GM21737 (cell line): Measurements from ENCODE around the gene NR1H4.
"Not testable (repeated sequence)": the region's sequence is repeated elsewhere in the genome, so short reads cannot be mapped to it uniquely, and the experiment has no call there.

Source experiments
- ATAC-seq: cut with Tn5 transposase; IDR thresholded peaks from one replicate; pipeline ENCODE4 v1.9.1; 2021; ENCODE audit warnings: mild to moderate bottlenecking, moderate library complexity; ENCODE audit not compliant: unreplicated experiment

NR1H4 gene

DNA sequence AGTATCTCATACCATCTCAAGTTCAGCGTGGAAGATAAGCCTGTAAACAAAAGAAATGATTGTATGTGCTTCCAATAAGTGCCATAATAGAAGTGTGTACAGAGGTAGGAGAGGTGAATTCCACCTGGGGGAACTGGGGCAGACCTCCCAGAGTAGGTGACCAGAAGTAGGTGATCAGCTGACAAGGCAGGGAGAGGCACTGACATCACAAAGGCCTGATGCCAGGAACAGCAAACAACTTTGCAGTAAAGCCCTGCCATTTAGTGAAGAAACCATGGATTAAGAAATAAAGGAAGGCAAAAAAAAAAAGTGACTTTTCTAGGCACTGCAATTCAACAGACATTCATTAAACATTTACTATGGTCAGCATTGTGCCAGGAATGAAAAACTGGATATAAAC, 31.1 kb downstream of the NR1H4 start:
- no peak for ATAC-seq

DNA sequence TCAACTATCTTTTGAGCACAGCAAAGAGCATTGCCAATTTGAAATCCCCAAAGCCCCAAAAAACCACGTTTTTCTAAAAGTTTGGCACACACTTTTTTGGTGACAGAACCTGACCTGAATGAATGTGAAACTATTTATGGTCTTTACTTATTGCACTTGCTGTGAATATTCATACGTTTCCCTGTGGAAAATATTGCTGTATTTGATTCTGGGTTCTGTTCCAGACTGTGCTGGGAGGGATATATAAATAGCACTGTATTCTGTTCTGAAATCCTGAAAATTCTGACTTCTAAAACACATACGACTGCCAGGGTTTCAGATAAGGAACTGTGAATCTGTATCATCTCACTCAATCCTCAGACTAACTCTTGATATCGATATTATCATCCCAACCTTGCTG, 35.1 kb downstream of the NR1H4 start:
- ATAC-seq = no peak

DNA sequence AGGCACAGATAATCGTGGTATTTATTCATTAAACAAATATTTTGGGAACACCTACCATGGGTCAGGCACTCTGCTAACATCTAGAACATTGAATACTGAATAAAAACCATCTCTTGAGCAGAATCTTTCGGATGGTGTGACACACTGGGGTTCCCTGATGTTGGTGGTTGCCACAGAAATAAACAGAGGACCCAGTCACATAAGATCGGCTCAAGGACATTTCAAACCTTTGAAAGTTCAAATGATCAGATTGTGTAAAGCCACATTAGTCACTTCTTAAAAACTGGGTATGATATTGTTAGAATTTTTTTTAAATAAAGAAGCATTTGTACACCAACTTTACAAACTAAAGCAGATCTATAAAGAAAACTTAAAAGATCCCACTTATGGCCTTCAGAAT, 39.0 kb downstream of the NR1H4 start:
- ATAC-seq = no peak

DNA sequence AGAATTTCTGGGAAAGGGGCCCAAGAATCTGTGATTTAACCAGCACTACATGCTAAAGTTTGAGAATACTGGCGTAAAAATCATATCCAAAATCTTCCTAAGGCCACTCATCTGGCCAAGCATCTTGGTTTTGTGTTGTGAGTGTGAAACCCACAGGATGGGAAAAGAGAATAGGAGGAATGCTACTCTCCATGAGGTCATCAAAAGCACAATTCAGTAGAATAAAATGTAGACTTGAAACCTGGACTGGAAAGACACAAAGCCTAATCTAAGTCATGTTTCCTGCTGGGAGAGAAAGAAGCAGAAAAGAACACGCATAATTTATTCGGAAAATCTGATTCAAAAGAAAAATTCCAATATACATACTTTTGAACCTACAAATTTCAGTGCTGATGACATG, 42.3 kb downstream of the NR1H4 start:
- ATAC-seq = no peak

DNA sequence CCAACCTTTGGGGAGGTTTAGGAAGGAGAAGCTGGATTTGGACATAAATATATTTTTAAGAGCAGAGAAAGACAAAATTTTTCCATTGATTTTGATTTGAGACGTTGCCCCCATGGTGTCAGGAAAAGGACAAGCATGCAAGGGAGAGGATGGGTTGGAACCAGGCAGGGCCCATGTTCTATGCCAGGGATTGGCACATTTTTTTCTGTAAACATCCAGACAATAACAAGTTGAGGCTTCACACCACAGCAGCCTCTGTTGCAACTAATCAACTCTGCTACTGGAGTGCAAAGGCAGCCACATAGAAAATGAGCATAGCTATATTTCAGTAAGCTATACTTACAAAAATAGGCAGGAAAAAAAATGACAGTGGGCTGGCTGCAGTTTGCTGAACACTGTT, 44.7 kb downstream of the NR1H4 start:
- no peak for ATAC-seq

DNA sequence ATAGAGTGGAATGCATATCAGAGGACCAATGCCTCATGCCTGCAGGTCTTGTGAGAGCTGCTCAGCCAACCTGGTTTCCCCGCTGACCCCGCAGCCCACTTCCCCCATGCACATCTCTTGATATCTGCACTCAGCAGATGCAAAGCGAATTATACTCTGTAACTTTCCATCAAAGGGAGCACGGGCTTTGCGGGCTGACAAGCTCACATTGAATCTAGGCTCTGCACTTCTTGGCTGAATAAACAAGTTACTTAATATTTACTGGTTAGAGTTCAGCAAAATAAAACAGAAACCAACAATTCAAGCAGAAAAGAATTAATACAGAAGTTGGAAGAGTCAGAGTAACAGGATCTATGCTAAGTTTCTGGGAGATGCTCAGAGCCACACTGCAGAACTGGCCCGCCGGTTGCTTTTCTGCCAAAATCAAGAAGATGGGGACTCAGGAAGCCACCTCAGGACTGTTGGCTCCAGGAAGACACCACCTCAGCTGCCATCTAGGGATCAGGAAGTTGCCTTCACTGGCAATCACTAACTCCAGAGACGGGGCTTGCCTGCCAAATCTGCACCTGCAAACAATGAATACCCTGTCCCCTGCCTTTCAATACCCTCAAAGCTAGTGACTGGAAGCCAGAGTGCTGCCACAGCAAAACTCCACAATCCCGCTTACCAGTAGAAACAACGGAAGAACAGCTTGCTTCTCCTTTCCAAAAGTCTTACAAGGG, 46.5 kb downstream of the NR1H4 start:
- no peak for ATAC-seq

DNA sequence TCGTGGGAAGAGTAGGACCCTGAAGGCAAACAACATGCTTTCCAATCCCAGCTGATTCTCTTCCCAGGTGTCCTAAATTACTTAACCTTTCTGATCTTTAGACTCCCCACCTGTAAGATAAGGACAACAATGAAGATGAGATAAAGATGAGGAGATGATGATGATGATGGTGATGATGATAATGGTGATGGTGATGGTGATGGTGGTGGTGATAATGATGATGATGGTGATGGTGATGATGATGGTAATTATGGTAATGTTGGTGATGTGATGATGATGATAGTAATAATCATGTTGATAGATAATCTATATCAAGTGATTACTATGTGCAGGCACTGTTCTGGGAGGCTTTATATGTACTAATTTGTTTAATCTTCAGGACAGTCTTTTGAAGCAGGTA, 48.3 kb downstream of the NR1H4 start:
- no peak for ATAC-seq

DNA sequence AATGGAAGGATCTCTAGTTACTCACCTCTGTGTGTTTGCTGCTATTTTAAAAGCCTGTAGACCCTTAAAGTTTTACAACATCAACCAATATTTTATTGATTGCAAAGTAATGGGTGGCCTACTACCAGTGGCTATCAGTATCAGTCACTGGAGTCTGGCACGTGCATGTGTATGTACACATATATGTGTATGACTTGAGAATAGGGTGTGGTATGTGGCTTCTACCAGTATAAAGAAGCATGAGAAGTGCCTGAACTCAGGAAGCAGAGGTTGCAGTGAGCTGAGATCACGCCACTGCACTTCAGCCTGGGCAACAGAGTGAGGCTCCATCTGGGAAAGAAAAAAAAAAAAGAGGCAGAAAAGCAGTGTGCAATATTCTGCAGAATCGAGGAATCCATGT, 54.4 kb downstream of the NR1H4 start:
- no peak for ATAC-seq

DNA sequence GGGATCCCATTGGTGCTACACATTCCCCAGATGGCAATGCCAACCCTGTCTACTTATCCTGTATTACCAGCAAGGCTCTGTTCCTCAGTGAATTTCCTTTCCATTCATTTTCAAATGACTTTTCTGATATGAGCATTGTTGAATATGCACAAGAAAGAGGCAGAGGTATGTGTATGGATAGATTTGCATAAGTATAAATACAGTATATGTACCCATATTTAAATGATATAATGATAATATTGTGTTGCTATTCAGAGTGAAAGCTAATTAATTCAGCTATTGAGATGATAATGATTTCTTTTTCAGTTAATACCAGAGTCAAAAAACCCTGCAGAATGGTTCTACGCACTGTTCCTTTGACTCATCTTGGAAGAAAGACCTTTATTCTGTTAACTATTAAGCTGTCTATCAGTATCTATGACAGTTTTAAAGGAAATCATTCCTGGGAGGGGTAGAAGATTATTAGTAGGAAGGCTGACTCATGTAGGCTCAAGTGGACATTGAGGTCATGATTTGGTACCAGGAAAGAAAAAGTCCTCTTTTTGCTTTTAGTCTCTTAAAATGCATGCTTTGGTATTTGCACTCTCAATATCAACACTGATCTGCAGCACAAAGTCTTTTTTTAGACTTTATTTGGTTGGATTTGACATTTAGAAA, 54.9 kb downstream of the NR1H4 start:
- ATAC-seq = no peak

DNA sequence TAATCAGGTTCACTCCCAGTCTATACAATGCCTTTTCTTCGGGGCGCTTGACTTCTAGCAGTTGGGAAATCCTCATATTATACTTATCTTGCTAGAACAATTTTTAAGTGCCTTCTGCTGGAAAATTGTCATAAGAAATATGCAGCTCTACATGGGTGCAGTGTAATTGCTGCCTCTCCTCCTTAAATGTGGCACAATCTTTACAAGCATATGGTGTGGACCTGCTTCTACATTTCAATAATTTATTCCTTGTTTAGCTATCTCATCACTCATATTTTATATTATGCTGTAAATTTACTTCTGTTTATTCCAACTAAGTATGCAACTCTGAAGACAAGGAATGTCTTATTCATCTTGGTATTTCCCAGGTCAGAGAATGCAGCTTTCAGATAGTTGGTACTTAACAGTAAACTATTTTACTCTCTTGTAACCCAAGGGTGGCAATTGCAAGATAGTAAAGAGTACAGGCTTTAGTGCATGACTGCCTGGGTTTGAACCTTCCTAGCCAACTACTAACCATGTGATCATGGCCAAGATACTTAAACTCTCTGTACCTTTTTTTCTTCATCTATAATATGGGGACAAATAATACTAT, 56.2 kb downstream of the NR1H4 start:
- ATAC-seq = no peak

DNA sequence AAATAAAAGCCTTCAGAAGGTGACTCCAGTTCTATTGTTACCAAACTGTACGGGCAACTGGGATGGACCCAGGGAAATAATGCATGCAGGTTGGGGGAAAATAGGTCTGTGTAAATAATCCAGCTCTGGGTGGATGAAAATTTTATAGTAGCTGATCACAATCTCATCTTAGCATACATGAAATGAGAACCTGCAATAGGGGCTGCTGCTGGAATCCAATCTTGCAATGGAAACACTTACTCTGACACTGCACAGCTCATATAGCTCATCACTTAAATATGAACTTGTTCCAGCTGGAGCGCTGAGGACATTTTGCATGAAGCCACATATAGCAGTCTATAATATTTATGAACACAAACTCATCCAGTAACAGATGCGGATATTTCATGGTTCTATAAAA, 59.7 kb downstream of the NR1H4 start:
- ATAC-seq = no peak

DNA sequence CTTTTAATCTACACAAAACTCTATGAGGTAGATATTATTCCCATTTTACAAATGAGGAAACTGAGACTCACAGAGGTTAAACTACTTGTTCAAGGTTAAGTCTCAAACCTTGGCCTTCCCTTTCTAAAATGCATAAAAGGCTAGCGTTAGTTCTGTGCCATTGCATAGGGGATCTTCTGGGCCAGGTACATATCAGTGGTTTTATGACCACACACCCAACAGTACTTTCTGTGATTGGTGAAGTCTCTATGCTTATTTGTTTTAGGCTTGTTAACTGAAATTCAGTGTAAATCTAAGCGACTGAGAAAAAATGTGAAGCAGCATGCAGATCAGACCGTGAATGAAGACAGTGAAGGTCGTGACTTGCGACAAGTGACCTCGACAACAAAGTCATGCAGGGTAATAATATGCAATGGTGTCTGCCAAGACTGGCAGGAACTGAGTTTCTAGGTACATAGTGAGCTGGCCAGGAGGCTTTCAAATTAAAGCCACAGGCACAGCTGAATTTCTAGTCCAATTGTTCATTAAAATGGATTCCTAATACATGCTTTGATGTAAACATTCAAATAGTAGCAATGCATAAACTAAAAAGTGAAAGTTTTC, 61.1 kb downstream of the NR1H4 start:
- ATAC-seq = no peak

DNA sequence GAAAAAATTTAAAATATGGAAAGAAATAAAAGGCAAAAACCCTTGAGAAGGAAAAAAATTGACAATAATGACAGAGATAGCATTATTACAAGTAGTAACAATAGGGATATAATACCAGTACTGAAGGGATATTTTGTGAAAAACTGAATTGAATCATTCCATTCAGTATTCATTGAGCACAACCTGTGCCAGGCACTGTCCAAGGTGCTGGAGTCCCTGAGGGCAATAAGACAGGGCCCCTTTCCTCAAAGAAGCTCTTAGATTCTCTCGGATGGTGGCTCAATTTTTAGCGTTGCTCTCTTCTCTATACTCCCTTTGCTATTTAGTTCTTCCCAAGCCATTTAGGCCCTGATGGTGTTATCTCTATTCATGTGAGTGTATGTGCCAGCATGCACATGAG, 65.5 kb downstream of the NR1H4 start:
- ATAC-seq = no peak

DNA sequence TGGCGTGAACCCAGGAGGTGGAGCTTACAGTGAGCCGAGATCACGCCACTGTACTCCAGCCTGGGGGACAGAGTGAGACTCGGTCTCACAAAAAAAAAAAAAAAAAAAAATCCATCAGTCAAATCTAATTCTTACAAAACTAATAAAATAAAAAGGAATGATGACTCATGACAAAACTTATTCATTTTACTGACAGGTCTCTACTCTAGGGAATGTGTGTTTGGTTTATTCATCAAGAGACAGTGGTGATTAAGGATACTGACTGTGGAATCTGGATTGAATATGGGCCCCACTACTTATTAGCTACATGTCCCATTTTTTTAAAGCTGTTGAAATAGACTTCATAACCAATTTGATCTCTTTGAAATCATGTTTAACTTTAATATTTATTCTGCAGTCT, 70.5 kb downstream of the NR1H4 start:
- no peak for ATAC-seq

DNA sequence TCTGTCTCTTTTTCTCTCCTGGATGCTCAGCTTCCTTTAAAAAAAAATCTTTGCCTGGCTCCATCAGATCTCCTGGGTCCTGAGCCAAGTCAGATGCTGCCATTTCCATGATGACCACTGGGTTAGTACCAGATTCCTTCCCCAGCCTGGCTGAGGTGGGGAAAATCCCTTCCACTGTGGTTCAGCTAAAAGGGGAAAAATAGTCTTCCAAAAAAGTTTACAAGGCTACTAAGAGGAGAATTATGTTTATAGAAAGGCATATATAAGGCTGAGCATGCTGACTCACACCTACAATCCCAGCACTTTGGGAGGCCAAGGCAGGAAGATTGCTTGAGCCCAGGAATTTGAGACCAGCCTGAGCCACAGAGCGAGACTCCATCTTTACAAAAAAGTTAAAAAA, 71.4 kb downstream of the NR1H4 start:
- no peak for ATAC-seq

DNA sequence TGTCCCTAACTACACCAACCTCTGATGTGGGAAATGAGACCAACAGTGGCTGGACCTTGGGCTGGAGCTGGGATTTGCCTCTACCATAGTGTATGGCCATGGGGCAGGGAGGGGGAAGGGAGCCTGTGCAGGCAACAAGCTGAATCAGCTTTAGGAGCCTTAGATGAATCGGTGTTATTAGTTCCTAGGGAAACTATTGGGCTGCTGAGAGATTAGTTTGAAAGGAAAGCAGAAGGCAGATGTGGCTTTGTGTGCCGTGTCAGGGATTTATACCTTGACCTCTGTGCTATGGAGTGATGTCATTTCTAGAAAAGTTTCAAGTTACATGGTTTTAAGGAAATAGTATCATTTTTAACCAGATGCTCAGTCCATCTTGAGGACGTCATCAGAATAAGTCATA, 80.3 kb downstream of the NR1H4 start:
- ATAC-seq = no peak

DNA sequence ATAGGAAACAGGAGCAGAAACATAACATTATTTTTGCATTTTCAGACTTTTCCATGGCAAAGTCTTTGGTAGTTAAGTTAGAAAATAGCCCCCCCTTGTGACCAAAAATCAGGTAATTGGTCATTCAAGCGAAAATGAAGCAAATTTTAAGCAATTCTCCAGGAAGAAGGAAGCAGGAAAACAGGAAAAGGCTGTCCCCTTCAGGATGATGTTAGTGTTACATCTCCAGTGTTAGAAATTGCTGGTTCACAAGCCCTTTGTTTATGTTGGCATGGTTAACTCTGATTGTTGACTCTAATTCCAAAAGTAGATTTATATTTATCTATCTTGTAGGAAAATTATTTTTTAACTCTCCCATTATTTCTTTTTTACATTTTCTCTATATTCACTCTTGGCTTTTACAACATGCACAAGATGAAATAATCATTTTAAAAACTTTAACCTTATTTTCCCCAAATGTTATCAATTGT, 81.0 kb downstream of the NR1H4 start:
- no peak for ATAC-seq

DNA sequence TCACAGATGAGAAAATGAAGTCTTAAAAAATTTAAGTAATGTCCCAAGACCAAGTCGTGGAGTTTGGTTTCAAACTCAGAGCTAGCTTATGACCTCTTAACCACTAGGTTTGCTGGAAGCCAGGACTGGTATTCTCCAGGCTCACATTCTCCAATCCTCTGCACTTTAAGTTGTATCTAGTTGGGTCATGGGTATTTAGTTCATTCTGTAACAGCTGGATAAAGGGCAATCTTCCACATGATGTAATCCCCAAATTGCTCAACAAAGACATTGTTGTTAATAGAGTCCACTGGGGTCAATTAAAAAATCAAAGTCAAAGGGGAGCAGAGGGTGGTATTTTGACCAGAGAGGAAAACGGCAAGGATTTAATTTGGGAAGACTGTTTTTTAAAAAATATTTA, 82.1 kb downstream of the NR1H4 start:
- no peak for ATAC-seq

DNA sequence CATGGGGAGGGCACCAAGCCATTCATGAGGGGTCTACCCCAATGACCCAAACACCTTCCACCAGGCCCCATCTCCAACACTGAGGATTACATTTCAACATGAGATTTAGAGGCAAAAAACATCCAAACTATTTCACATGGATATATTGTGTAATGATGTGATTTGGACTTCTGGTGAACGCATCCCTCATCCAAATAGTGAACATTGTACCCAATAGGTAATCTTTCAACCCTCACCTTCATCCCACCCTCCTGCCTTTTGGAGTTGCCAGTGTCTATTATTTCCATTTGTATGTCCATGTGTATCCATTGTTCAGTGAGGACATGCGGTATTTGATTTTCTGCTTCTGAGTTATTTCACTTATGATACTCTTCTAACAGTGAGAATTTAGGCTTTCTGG, 83.7 kb downstream of the NR1H4 start:
- ATAC-seq = no peak

DNA sequence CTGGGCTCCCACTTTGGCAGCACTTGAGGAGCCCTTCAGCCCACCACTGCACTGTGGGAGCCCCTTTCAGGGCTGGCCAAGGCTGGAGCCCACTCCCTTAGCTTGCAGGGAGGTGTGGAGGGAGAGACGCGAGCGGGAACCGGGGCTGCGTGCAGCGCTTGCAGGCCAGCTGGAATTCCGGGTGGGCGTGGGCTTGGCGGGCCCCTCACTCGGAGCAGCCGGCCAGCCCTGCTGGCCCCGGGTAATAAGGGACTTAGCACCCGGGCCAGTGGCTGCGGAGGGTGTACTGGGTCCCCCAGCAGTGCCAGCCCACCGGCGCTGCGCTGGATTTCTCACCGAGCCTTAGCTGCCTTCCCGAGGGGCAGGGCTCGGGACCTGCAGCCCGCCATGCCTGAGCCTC, 85.6 kb downstream of the NR1H4 start:
- ATAC-seq = not testable (repeated sequence)

DNA sequence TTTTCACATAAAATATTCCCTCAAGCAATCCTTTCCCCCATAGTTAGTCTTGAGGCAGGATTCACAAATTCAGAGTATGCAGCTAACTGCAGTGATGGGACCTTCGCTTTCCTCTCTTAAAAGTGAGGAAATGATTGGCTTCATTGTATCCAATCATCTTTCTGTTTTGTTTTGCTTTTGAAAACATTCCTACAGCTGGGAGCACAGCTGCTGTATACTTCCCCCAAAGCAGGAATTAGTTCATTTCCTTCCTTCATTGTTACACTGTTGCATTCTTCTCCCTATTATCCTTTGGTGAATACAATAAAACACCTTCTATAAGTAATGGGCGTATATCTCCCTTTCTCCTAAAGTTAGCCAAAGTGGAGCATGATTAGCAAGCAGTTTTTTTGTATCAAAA, 90.4 kb downstream of the NR1H4 start:
- no peak for ATAC-seq

DNA sequence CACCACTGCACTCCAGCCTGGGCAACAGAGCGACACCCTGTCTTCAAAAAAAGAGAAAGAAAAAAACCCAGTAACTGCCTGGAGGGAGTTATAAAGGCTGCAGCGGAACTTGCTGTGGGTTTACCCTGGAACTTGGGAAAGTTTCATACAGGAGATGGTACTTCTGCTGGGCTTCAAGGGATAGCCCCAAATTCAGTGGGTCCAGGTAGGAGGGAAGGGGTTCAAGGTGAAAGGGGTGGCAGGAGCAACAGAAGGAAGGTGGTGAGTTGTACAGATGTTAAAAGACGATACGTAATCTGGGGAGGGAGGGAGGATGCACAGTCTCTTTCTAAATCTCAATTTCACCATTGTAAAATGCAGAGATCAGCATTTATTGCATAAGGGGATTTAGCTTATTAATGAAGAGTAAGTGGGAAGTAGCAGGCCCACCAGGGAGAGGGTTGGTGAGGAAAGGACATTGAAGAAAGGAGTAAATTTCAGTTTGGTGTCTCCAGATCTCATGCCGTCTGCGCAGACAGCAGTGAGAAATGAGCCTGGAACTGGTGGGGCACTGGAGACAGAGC, 91.3 kb downstream of the NR1H4 start:
- ATAC-seq = no peak
